Skin epidermis (tissue), 12 donors: ENCODE data around the gene ASCL5.
A peak's percentile ranks its signal among the peaks of the same experiment; 100 is the strongest.

Source experiments
- H3K27ac ChIP-seq, 21 experiments: fragments of 200-600 bp; sonication (generic) in 11 of 21; one replicate each; pipeline ENCODE4 v1.5.0; 2020; ENCODE audit warnings: mild to moderate bottlenecking in 3 of 21, inconsistent platforms in 2 of 21, moderate library complexity in 2 of 21
- H3K4me3 ChIP-seq, 7 experiments: fragments of 200-600 bp; sonication (generic) in 2 of 7; one replicate each; pipeline ENCODE4 v1.5.0; 2020; ENCODE audit warnings: inconsistent platforms in 2 of 7, mild to moderate bottlenecking in 2 of 7, moderate library complexity in 1 of 7

The ASCL5 gene

DNA sequence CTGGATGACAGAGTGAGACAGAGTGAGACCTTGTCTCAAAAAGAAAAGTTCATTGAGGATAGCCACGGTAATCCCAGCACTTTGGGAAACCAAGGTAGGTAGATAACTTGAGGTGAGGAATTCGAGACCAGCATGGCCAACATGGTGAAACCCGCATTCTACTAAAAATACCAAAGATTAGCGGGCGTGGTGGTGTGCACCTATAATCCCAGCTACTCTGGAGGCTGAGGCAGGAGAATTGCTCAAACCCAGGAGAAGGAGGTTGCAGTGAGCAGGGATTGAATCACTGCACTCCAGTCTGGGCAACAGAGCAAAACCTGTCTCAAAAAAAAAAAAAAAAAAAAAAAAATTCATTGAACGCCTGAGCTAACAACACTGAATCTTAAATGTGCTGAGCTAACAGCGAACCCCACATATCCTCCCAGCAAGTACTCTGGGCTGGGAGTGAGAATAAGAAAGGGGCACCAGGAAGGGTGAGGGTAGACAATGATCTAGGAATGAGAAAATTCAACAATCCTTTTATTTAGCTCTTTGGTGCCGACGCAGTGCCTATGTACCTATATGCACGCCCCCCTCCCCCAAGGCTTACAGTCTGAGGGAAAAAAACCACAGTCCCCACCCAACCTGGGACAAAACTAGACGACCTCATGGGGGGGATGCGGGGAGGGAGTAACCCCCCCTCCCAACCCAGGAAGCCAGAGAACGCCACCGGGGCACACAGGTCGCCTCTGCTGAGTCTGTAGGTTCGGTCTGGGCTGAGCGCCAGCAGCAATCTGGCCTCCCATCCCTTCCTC is 13.3 kb downstream of the ASCL5 start:
- Histone ChIP-seq H3K4me3 (peak overlapping the region in 4 of 7 experiments; percentile 41 to 58 (median 49)), H3K27ac (no peak overlapping the region)

DNA sequence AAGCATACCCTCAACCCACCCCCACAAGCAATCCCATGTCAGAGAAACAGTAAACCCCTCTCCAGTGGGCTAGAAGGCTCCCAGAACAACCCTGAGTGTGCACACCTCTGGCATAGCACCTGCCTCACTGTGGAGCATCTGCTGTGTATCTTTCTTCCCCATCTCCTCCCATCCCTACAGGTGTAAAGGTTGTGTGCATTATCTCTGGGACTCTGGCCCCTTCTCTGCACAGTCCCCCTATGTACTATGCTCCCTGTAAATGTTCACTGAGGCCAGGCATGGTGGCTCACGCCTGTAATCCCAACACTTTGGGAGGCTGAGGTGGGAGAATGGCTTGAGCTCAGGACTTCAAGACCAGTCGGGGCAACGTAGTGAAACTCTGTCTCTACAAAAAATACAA is 14.1 kb downstream of the ASCL5 start:
- Histone ChIP-seq H3K27ac (no peak overlapping the region), H3K4me3 (no peak overlapping the region)

DNA sequence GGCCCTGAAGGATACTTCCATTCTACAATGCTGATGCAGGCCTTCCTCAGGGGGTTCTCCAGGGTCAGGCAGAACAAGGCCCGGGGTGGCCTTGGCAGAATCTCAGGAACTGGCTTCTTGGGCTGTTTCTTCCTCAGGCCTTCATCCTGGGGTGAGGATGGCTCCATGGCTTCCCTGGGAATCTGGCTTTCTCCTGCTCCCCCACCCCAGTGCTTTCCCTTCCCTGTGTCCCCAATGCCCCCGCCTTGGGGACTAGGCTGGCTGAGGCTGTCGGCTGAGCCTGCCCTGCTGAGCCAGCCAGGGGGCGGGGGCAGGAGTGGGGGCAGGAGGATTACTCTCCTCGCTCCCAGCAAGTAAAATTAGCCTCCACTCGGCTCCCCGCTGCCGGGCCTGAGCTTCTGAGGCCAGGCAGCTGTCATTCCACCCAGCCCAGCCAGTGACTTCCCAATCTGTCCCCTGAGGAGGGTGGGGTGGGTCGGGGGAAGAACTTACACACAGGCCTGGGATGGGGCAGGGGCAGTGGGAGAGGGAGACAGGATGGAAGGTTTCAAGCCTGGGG is 14.7 kb downstream of the ASCL5 start, which contains the start of gene CACNA1S:
CACNA1S (minus strand) TSS at position 254 of the 559 bp plus-strand sequence; CDS start at position 167, 87 bp downstream.
- Histone ChIP-seq H3K27ac (no peak within 1 kb of the TSS), H3K4me3 (no peak within 1 kb of the TSS)

DNA sequence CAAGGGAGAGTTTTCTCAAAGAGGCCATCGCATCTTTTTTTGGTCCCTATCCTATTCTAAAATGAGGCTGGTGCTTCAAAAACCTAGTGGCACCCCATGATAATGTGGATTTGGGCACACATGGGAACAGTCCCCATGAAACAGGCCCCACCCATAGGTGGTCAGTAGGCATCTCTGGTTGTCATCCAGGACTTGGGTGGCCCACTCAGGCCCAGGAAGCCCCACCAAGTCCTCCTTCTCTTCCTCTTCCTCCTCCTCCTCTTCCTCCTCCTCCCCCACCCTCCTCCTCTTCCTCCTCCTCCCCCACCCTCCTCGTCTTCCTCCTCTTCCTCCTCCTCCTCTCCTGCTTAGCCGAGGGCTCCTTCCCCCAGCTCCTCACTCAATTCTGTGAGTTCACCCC is 15.3 kb downstream of the ASCL5 start:
- no peak overlapping the region for H3K27ac ChIP-seq

DNA sequence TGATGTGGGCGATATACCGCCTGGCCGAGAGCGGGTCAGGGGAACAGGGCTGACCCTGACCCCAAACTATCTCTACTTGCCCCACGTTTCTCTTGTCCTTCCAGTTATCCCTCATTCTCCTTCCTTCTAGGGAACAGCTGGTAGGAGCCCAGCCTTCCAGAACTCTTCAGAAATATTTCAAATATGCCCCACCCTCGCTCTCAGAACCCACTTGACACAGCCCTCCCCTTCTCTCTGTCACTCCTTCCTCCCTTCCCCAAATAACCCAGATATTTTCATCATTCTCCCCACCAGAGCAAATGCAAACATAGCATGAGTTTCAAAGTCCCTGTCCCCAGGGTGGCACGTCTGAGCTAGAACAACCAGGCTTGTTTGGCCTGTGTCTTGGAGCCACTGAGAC is 15.8 kb downstream of the ASCL5 start:
- H3K27ac ChIP-seq, result no peak overlapping the region

More for the DNA sequence above, 15.3 kb downstream of the ASCL5 start:
- no peak overlapping the region for H3K4me3 ChIP-seq

DNA sequence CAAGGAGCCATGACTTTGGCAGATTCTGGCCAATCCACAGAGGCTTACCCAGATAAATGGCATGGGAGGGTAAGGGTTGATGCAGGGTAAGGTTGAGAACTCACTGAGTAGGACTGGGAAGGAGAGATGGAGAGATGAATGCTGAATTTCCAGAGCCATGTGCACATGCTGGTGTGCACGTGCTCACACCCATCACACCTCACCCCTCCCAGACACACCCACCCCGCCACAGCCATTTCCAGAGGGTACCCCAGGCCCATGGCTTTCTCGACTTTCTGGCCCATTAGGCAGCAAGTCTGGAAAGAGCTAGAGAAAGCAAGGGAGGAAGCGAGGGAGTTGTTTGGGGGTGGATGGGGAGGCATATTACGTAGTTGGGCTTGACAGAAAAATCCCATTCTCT is 16.4 kb downstream of the ASCL5 start:
- Histone ChIP-seq H3K4me3 (no peak overlapping the region), H3K27ac (no peak overlapping the region)

More for the DNA sequence above, 15.8 kb downstream of the ASCL5 start:
- H3K4me3 ChIP-seq, result no peak overlapping the region

DNA sequence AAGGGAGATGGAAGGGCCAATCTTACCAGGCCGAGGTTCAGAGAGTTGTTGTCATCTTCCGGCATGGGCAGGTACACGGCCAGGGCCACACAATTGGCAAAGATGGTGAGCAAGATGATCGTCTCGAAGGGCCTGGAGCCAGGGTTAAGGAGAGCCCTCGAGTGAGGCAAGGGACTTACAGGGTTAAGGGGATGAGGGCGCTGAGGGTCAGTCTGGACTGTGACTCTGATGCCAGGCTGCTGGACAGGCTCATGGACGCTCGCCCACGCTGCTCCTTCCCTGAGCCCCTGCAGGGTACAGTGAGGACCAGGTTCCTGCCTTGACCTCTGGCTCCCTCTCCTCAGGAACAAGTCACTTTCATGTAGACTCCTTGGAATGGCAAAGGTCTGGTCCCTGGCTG is 16.8 kb downstream of the ASCL5 start:
- Histone ChIP-seq H3K4me3 (no peak overlapping the region), H3K27ac (no peak overlapping the region)

DNA sequence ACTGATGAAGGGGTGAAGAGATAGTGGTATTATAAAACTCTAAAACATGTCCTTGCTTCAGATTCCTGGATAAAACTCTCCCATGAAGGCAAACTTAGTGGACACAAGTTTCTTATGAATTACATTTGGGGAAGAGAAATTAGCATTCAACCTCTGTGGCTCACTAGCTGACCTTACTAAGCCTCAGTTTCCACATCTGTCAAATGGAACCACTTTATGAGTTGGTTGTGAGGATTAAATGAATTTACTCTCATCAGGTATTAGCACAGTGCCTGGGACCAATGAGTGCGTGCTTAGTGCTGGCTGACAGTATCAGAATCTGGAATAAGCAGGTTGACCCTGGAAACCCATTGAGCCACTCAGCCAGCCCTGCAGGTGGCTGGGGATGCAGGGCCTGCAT is 17.3 kb downstream of the ASCL5 start:
- Histone ChIP-seq H3K27ac (no peak overlapping the region), H3K4me3 (no peak overlapping the region)

DNA sequence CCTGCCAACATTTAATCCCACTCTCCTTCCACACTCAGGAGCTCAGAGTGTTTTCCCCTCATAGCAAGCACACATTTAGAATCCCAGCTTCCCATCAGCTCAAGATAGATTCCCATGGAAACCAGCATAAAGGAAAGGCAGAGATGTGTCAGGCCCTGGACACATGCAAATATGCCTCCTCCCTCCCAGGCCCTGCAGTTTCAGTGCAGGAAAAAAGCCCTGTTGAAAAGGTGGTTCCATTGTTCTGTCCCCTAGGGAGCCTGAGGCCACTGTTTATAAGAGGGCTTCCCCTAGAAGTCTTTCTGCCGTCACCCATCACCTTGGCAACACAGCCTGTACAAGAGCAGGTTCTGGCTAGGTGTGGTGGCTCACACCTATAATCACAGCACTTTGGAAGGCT is 18.4 kb downstream of the ASCL5 start:
- Histone ChIP-seq H3K4me3 (no peak overlapping the region), H3K27ac (no peak overlapping the region)

DNA sequence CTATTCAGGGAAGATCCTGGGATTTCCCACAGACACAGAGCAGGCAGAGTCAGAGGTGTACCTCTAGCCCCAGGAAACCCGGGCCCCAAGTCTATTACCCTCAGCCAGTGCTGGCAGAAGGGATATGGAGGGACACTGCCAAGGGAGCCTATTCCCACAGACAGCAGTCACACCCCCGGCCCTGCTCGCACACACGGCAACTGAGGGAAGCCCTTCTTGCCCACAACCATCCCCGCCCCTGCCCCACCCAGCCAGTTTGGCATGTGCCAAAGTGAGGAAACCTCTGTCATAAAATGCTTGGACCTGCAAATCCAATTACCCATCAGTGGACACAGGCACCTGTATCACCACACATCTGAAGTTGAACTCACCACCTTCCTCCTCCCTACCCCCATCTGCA is 21.3 kb downstream of the ASCL5 start:
- no peak overlapping the region for H3K27ac ChIP-seq
- no peak overlapping the region for H3K4me3 ChIP-seq

DNA sequence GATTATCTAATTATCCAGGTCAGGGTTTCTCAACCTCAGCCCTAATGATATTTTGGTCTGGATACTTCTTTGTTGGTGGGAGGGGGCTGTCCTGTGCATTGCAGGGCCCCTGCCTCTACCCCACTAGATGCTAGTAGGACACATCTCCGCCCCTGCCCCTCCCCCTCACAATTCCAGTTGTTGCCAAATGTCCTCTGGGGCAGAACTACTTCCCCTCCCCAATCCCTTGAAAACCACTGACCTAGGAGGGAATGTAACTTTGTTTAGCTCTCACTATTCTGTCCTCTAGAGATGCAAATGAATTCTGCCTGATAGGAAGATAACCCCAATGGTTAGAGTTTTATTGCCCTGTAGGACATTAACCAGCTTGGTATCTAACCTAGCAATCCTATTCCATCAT is 22.8 kb downstream of the ASCL5 start:
- no peak overlapping the region for H3K27ac ChIP-seq
- no peak overlapping the region for H3K4me3 ChIP-seq

DNA sequence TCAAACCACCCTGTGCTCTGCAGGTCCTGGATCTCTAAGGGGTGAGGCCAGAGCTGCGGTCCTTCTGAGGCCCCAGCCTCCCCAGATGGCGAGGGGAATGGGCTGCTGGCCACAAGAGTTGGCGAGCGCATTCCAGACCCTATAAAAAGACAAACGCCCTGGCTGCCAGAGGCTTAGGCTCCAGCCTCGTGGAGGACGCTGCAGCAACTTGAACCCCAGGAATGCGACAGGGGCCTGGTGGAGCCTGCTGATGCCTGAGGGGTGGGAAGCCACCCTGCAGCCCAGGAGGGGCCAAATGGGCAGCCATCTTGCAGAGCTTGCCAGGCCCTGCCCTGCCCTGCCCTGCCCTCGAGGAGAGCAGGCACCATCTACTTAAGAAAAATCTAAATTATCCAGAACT is 23.3 kb downstream of the ASCL5 start:
- Histone ChIP-seq H3K27ac (no peak overlapping the region), H3K4me3 (no peak overlapping the region)

DNA sequence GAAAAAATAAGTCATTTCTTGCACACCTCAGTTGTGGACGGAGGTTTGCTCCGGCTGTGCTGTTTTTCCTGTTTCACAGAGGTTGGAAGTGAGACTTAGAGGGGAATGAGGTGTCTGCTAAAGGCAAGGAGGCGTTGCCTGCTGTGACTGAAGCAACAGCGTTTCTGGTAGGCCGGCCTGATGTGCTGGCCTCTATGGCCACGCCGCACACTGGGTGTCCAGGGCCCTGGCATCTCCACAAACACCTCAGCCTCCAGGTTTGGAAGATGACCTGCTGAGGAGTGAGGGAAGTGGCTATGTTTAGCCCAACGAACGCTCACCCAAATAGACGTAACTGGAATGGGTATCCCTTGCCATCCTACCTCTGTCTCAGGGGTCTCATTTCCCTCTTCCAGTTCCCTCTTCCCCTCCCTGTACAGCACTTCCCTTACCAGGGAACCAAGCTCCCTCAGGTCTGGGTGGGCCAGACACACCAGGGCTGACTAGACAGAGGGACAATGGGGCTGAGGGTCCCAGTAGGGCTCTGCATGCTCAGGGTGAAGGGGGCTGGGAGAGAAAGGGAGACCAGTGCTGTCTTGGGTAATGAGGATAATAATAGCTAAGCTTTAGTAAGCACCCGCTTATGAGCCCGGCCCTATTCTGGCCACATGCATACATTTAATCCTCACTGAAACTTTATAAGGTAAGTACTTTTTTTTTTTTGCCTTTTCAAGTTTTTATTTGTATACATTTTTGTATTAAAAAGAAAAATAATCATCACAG is 26.6 kb downstream of the ASCL5 start:
- Histone ChIP-seq H3K27ac (no peak overlapping the region), H3K4me3 (no peak overlapping the region)

DNA sequence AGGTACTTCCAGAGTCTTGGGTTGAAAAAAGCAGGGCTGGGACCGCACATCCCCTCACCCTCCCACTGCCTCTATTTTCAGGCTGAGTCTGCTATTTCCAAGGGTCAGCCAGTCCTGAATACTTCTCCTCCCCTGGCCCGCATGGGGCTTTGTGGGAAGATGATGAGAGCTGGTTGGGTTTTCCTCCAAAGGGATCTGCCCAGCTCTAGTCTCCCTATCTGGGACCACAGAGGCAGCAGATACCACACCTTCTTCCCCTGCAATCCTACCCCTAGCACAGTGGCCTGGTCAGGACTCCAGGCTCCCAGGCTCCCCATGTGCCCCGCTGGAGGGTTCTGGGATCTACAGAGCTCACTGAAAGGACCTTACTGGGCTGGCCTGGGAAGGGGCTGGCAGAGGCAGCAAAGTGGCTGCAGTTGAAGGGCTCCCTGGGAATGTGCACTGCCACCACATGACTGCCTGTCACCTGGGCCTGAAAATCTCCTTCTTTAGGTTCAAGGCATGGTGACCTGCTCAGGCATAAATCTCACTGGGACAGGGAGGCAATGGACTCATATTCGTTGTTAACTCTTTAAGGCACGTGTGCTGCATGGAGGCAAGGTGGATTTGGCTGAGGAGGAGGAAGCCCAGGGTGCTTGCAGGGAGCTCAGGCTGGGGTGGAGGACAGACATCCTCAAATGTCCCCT is 27.8 kb downstream of the ASCL5 start:
- Histone ChIP-seq H3K27ac (no peak overlapping the region), H3K4me3 (no peak overlapping the region)

DNA sequence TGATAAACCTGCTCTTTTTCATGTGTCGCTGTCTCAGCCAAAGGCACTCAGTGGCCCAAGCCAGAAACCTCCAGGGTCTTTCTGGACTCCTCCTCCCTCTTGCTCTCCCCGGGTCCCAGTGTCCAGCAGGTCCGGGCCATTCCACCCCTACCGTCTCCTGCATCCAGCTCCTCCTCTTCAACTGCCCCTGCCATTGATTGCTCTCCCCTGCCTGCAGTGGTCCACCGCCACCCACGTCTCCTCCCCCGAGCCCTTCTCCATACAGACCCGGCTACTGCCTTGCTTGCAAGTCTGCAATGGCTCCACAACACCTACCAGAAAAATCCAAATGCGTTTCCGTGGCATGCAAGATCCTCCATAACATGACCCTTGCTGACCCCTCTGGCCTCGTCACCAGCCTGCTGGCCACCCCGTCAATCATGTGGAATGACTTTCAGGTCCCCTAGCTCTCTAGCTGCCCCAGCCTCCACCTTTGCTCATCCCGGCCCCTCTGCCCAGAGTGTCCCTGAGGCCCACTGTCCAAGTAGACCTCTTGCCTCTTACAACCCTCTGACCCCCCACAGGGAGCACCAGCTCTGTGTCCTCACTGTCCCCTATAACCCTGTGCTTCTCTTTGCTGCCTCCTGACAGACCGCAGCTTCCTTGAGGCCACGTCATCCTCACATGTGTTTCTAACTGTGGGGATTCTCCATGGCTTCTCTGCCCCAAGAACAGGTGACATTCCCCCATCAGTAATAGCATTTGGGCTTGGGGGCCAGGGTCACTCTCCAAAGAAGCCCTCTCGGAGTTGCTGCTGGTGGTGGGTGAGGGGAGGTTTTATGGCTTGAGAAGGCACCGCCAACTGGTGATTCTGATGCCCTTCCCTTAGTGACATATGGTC is 29.8 kb downstream of the ASCL5 start:
- Histone ChIP-seq H3K27ac (no peak overlapping the region), H3K4me3 (no peak overlapping the region)

DNA sequence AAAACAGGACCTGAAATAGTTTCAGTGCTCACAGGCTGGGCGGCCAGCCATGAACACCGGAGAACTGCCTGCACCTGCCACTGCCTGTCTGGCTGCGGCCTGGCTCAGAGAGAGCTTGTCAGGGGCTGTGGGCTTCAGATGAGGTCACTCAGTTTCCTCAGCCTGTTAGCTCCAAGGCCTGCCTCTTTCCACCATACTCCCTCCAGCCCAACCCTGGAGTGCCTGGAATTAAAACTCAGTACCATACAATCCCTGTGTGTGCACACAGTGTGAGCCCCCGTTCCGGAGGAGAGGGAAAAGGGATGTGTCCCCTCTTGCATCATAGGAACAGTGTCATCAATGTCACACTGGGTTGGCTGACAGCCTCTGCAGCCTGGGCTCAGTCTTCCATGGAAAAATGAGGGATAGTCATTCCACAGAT is 30.9 kb downstream of the ASCL5 start:
- Histone ChIP-seq H3K27ac (no peak overlapping the region), H3K4me3 (no peak overlapping the region)

DNA sequence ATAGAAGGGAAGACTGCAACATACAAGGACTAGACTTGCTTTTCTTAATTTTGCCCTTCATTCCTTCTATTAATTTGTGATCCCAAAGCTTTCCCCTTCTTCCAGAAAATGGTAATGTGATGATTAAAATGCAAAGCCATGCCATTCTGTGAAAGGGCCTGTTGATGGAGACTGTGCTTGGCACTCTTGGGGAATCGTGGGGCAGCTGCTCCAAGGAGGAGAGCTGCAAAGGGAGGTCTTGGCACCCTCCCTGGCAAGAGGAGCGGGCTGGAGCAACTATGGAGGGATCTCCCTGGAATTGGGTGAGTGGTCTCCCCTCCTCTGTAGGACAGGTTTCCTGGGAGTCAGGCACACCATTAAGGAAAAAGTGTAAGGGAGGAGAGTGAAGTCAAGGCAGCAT is 31.4 kb downstream of the ASCL5 start:
- Histone ChIP-seq H3K27ac (no peak overlapping the region), H3K4me3 (no peak overlapping the region)

DNA sequence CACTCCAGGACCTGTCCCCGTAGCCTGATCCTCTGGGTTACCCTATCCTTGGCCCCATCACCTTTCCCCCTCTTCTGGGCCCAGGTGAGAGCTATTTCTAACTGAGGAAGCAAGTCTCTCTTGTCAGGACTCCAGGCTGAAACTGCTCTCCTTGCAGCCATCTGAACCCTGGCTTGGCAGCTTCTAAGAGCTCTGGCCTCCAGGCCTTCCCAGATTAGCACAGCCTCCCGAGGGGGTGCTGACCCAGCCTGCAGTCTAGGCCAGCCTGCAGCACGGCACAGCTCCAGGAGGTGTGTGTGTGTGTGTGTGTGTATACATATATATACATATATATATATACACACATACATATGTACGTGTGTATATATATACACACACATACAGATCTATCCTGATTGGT is 32.2 kb downstream of the ASCL5 start:
- H3K4me3 ChIP-seq, result no peak overlapping the region
- no peak overlapping the region for H3K27ac ChIP-seq

DNA sequence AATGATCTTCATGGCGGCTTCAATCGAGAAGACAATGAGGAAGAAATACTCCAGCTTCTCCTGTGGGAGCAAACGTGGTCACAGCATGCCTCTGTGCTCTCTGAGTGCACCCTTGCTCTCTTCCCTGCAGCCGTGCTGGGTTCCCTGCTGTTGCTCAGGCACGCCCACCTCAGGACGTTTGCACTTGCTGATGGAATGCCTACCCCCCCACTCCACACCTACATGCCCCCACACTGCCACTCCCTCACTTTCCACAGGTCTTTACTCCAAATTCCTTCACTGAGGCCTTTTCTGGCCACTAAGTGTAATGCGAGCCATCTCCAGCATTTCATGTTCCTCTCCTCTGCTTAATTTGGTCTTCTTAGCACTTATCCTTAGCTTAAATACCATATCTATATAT is 33.0 kb downstream of the ASCL5 start:
- H3K27ac ChIP-seq, result no peak overlapping the region

More for the DNA sequence above, 33.0 kb downstream of the ASCL5 start:
- H3K4me3 ChIP-seq, result no peak overlapping the region
